SJCRH30 (cell line): ENCODE data around the gene ERI3. TPM values are rescaled to one million over a fixed set of nuclear protein-coding genes. Genes with fewer than 3 reads are reported as not detected.

Source experiments
- DNase-seq, 2 experiments: peaks; one replicate each; pipeline ENCODE4 v3.0.0-alpha.2; 2015 to 2020
- H3K27ac ChIP-seq: fragments of 250-450 bp; sonication (Bioruptor Pico); 2 replicates; pipeline ENCODE4 v1.5.1; 2020; ENCODE audit warnings: mild to moderate bottlenecking, moderate library complexity
- H3K27me3 ChIP-seq: fragments of 250-450 bp; sonication (Bioruptor Pico); 2 replicates; pipeline ENCODE4 v1.5.1; 2020; ENCODE audit warnings: mild to moderate bottlenecking, moderate library complexity
- H3K36me3 ChIP-seq: fragments of 250-450 bp; sonication (Bioruptor Pico); 2 replicates; pipeline ENCODE4 v1.5.1; 2020; ENCODE audit warnings: mild to moderate bottlenecking, moderate library complexity
- H3K4me1 ChIP-seq: fragments of 250-450 bp; sonication (Bioruptor Pico); 2 replicates; pipeline ENCODE4 v1.5.1; 2020; ENCODE audit warnings: mild to moderate bottlenecking, moderate library complexity
- H3K4me3 ChIP-seq: fragments of 250-450 bp; sonication (Bioruptor Pico); 2 replicates; pipeline ENCODE4 v1.5.1; 2020; ENCODE audit warnings: mild to moderate bottlenecking, moderate library complexity
- H3K9me3 ChIP-seq: fragments of 250-450 bp; sonication (Bioruptor Pico); replicated peaks from 2 replicates; pipeline ENCODE4 v1.5.1; 2020; ENCODE audit warnings: mild to moderate bottlenecking, moderate library complexity
- total RNA-seq: library from RNA; depleted of rRNA; stranded (reverse); fragments of >200 nt; shearing (Covaris generic); gene quantifications from 2 replicates; pipeline ENCODE4 v1.2.3, GENCODE V29; 2014; rRNA removed

The ERI3 gene, protein sequence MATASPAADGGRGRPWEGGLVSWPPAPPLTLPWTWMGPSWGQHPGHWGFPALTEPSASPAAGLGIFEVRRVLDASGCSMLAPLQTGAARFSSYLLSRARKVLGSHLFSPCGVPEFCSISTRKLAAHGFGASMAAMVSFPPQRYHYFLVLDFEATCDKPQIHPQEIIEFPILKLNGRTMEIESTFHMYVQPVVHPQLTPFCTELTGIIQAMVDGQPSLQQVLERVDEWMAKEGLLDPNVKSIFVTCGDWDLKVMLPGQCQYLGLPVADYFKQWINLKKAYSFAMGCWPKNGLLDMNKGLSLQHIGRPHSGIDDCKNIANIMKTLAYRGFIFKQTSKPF
- total RNA-seq: 64.8 TPM in 2 replicates

DNA sequence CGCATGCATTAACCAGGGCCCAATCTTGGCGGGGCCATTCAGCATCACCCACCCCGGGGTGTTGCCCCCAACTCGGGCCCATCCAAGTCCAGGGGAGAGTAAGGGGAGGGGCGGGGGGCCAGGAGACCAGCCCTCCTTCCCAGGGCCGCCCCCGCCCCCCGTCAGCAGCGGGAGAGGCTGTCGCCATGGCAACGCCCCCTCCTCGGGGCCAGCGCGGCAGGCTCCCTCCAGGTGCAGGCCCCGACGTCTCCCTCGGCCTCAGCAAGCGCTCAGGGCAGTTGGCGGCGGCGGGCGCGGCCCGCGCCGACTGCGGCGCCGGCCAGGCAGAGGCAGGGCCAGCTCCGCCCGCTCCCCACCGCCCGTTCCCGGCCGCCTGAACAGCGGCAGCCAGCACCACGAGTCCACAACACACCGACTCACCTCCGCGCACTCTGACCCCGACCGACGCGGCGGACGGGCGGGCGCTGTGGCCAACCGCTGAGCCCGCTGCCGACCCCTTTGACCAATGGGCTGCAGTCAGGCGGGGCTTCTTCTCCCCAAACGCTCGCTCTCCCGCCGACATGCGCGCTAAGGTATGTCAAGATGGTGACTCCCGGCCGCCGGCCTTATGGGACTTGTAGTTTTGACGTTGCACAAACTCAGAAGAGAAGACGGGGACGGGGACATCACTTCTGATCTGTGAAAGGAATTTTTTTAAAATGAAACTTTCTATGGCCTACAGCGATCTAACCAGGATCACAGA, at the start of gene ERI3:
Gene ERI3 (minus strand): TSS at position 418 of the 742 bp plus-strand sequence. CDS start 231 bp downstream, at position 187.
- H3K27ac ChIP-seq: peak within 1 kb of the TSS; percentile 34; the same call in 1 of the 2 replicates
- H3K4me3 ChIP-seq: peak within 1 kb of the TSS; percentile 84
- no peaks in the 10 kb centered on the region for H3K36me3 ChIP-seq
- no peaks in the 10 kb centered on the region for H3K27me3 ChIP-seq
- H3K9me3 ChIP-seq: no peaks in the 10 kb centered on the region
- no peaks in the 10 kb centered on the region for H3K4me1 ChIP-seq
- peak; percentile 98 for DNase-seq

DNA sequence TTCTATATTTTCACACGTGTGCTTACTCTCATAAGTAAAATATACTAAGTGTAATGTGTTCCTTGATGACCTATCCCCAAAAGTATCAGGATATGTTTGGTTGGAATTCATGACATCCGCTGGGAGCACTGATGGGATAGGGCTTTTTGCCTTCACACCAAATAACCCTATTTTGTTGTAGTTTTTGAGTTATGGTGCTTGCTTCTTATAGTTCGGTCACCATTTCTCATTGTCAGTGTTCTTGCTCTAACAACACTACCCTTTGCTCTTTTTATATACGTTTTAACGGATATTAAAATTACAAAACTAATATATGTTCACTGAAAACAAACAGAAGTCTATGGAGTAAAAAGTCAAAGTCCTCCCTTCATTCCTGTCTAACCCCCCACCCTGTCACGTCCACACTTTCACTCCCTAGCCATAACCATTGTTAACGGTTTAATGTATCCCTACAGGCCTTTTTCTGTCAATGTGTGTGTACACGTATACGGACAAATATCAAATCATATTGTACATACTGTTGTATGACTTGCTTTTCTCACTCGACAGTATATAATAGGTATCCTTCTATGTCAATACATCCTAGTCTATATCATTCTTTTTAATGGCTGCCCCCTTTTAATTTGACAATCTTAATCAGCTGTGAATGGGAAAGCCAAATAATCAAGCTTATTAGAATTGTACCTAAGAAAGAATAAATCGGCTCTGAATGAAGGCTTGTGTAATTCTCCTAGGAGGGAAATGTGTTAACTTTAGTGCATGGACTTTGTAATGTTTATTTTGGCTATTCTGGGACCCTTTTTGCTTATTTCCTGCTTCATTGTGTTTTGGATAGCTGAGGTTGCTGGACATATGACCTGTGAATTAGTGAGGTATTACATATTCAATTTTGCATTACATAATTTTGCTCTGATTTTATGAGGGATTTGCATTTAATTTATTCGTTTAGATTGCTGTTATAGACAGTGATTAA, 46.5 kb upstream of the ERI3 start:
- H3K36me3 ChIP-seq: no peaks in the 10 kb centered on the region
- no peak overlapping the region for H3K27ac ChIP-seq
- no peaks in the 10 kb centered on the region for H3K4me1 ChIP-seq
- peaks cover 25% of the 10 kb centered on the region for H3K27me3 ChIP-seq
- DNase-seq: no peak
- no peak overlapping the region for H3K4me3 ChIP-seq
- H3K9me3 ChIP-seq: no peaks in the 10 kb centered on the region

DNA sequence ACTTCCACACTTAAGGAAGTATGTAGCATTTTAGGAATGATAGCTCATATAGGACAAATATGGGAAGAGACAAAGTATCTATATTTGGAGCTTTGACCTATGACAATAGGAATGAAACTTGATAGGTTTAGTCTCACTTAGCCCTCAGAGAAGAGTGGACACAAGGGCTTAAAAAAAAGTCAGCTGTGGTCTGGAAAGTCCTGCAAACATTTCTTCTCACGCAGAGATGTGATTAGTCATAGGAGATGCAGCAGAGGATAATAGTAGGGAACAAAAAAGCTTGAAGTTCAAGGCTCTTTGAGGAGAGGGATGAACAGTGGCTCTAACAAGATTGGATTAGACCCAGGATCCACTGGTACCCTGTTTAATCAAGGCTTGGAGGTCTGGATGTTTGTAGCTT, 35.2 kb upstream of the ERI3 start:
- Histone ChIP-seq H3K9me3 (0 out of 2 replicates have a peak, but pooled peaks cover 5% of the 10 kb centered on the region), H3K4me1 (peaks cover 16% of the 10 kb centered on the region), H3K27ac (peak overlapping the region; percentile 76), H3K36me3 (no peaks in the 10 kb centered on the region), H3K27me3 (no peaks in the 10 kb centered on the region; the same call in 1 of the 2 replicates), H3K4me3 (no peak overlapping the region)
- peak; percentile 59 to 81 for DNase-seq

DNA sequence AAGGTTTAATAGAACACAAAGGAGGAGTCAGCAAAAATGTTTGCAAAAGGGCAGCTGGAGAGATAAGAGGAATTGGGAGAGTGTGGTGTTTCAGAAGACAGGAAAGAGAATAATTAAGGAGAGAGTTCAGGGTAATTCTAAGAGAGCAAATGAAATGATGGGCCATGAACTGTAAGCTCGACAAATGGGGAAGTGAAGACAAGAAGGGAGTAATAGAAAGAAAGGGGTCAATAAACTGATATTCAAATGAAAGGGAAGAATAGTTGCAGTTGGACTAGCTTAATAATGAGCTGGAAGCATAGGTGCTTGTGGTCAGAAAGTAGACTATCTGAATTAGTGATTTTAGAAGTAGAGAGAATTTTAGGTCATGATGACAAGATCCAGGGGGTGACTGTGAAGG, 34.4 kb upstream of the ERI3 start:
- Histone ChIP-seq H3K27ac (no peak overlapping the region), H3K4me3 (no peak overlapping the region), H3K4me1 (peaks cover 16% of the 10 kb centered on the region), H3K27me3 (no peaks in the 10 kb centered on the region), H3K36me3 (no peaks in the 10 kb centered on the region), H3K9me3 (0 out of 2 replicates have a peak, but pooled peaks cover 5% of the 10 kb centered on the region)
- no peak for DNase-seq

DNA sequence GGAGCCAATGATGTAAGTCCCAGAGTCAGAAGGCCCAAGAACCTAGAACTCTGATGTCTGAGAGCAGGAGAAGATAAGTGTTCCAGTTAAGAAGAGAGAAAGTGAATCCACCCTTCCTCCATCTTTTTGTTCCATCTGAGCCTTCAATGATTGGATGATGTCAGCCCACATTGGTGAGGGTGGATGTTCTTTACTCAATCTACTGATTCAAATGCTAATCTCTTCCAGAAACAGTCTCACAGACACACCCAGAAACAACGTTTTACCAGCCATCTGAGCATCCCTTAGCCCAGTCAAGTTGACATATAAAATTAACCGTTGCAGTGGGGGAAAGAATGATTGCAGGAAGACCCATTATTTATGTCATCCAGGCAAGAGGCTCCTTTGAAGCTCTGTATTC, 33.5 kb upstream of the ERI3 start:
- DNase-seq: no peak
- no peak overlapping the region for H3K27ac ChIP-seq
- H3K27me3 ChIP-seq: no peaks in the 10 kb centered on the region
- no peak overlapping the region for H3K4me3 ChIP-seq
- 0 out of 2 replicates have a peak, but pooled peaks cover 5% of the 10 kb centered on the region for H3K9me3 ChIP-seq
- H3K4me1 ChIP-seq: peaks cover 16% of the 10 kb centered on the region
- H3K36me3 ChIP-seq: no peaks in the 10 kb centered on the region

DNA sequence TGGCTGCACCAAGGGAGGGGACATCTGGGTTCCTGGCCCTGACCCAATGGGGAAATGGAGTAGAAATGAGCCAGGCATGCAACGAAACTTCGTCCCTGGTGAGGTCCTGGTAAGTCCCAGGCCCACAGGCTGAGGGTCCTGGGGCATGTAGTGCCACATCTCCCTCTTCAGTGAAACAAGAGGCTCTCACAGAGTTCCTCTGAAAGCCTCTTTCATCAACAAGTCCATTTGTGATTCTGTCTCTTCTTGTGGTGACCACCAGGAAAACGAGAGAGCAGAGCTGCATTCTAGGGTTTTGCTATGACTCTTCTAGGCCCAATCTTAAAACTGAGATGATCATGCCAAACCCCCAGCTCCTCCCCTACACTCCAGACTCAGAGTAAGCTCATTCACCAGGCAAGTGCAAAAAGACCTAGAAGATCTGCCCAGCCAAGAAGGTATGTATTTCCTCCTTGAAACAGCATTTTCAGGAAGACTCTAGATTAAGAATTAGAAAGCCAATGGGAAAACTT, 25.7 kb upstream of the ERI3 start:
- Histone ChIP-seq H3K36me3 (no peaks in the 10 kb centered on the region; the same call in 1 of the 2 replicates), H3K27ac (no peak overlapping the region), H3K4me3 (no peak overlapping the region)

DNA sequence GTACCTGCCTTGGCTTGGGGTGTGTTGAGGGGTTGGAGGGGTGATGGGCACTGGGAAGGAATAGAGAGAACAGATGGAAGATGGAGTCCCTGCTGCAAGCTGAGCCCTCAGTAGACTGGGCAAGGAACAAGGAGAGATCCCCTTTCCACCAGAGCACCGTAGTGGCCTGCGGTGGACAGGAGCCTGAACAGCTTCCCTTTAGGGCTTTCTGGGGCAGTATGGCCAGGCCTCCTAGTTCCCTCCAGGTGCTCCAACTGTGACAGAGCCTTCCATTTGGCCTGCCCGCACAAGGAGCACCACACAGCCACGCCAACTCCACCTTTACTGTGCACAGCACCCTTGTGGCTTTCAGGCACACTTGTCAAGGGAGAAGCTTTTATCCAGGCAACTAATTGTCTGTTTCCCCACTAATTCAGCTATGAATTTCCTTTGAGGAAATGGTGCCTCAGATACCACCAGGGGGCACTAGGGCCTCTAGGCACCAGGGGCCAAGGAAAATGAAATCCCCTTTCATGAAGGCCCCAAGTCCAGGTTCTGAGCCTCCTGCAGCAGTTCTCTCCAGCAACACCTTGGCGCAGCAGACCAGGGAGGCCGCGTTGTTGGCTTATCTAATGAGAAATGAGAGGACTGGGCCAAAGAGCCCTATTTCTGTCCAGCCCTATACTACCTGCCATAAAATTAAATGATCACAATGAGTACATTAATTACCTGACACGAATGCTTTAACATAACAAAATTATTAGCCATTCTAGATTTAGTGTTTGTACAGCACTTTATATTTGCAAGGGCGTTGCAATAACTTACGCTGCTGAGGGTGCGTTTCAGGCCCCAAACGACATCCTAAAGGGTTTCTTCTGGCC, 23.1 kb upstream of the ERI3 start:
- Histone ChIP-seq H3K27ac (no peak overlapping the region), H3K4me3 (no peak overlapping the region), H3K9me3 (no peaks in the 10 kb centered on the region), H3K36me3 (no peaks in the 10 kb centered on the region; the same call in 1 of the 2 replicates), H3K4me1 (no peaks in the 10 kb centered on the region), H3K27me3 (peaks cover 4% of the 10 kb centered on the region; the same call in 1 of the 2 replicates)
- DNase-seq: peak; percentile 64 to 79

More for the DNA sequence above, 25.7 kb upstream of the ERI3 start:
- H3K4me1 ChIP-seq: no peaks in the 10 kb centered on the region
- peaks cover 4% of the 10 kb centered on the region; the same call in 1 of the 2 replicates for H3K27me3 ChIP-seq
- no peaks in the 10 kb centered on the region for H3K9me3 ChIP-seq
- no peak for DNase-seq

DNA sequence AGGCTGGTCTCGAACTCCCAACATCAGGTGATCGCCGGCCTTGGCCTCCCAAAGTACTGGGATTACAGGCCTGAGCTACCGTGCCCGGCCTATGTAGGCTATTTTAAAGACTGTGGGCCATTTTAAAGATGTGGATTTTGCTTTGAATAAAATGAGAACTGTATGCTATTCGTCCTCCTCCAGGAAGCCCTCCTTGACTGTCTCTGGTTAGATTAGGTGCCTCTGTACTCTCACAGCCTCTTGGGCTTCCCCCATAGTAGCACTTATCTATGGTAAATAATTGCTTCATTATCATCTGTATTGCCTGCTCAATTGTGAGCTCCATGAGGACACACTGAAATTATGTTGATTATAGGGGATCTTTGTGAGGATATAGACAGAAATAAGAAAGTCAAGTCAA, 20.5 kb upstream of the ERI3 start:
- DNase-seq: no peak
- no peaks in the 10 kb centered on the region for H3K4me1 ChIP-seq

DNA sequence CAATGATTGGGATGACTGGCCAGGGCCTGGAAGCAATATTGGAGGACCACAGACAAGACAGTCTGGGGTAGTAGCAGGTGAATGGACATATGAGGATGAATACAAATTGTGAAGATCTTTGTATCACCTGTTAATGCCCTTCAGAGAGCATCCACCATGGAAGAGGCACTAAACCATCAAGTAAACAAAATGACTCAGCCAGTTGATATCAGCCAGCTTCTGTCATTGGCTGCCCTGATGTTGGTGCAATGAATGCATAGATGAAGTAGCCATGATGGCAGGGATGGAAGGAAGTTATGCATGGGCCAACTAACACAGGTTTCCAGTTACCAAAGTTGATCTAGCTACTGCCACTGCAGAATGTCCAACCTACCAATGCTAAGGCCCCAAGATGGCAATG, 16.1 kb upstream of the ERI3 start:
- Histone ChIP-seq H3K4me1 (no peaks in the 10 kb centered on the region), H3K27ac (no peak overlapping the region), H3K27me3 (peaks cover 7% of the 10 kb centered on the region; the same call in 1 of the 2 replicates), H3K9me3 (no peaks in the 10 kb centered on the region), H3K36me3 (no peaks in the 10 kb centered on the region), H3K4me3 (no peak overlapping the region)
- no peak for DNase-seq

More for the DNA sequence above, 20.5 kb upstream of the ERI3 start:
- H3K9me3 ChIP-seq: no peaks in the 10 kb centered on the region
- H3K27ac ChIP-seq: no peak overlapping the region
- no peaks in the 10 kb centered on the region for H3K36me3 ChIP-seq
- H3K4me3 ChIP-seq: no peak overlapping the region
- H3K27me3 ChIP-seq: no peaks in the 10 kb centered on the region

DNA sequence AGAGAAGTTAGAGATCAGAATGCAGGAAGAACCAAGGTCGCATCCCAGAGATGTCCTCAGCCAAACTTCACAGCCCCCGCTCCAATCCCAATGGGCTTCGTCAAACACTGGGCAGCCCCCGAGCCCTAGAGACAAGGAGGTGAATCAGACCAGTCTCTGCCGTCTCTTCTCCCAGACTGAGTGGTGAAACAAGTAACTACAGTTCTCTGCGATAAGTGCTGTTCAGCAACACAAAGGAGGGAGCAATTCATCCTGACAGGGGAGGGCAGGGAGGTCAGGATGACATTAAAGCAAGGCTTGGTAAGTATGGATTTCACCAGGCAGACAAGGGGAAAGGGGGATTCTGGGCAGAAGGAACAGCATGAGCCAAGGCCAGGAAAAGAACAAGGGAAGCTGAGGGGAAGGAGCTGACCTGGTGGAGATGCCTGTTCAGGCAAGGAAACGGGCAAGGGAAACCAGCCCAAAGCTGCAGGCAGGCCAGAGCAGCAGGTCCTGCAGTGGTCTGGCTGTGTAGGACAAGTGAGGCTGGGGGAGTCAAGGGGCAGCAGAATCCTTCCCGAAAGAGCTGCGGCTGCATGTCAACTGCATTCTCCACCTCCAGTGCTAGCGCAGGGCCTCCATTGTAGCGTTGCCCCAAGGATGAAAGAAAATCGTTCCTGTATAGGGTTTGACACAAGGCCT, 13.6 kb upstream of the ERI3 start:
- Histone ChIP-seq H3K27ac (no peak overlapping the region), H3K27me3 (peaks cover 20% of the 10 kb centered on the region), H3K36me3 (no peaks in the 10 kb centered on the region), H3K4me1 (no peaks in the 10 kb centered on the region), H3K9me3 (peaks cover 1% of the 10 kb centered on the region; the same call in 1 of the 2 replicates), H3K4me3 (no peak overlapping the region)
- DNase-seq: no peak

DNA sequence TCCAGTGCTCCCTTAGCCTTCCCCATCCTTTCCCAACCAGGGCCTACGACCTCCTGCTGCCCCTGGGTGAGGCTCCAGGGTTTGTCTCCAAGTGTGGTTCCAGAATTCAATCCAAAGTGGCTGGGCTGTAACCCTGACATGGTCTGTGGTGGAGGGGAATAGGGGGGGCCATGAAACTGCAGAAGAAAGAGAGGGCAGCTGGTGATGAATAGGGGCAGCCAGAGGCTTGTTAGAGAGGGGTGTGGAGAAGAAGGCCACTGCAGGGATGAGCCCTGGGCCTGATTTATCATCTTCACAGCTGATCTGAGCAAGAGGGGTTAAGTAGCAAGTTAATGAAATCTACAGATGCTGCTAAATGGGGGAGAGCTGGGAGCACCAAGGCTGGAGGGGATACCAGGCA, 12.9 kb upstream of the ERI3 start:
- Histone ChIP-seq H3K4me1 (no peaks in the 10 kb centered on the region), H3K27me3 (peaks cover 20% of the 10 kb centered on the region)
- no peak for DNase-seq

DNA sequence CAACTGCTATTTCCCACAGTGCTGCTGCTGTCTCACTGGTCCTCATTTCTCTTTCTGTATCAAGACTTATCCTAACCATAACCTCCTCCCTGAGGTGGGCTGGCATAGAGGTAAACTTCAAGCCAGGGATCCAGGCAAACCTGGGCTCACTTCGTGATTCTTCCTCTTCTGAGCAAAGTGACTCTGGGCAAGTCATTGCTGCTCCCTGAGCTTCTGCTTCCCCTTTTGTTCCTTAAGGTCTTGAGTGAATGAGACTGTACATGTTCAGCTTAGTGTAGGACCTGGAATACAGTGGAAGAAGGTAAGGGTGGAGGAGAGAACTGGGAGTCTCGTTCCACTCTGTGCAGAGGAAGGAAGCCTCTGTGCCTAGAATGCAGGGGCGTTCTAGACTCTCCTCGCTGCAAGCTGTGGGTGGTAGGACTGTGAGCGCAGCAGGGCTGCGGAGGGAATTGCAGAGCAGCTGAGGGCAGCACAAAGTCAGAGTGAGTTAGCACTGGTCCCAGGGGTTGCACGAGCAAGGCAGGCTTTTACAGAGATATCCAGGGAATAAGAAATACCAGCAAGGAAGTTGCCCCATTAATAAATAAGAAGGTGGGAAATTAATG, 11.4 kb upstream of the ERI3 start:
- H3K36me3 ChIP-seq: no peaks in the 10 kb centered on the region
- peaks cover 4% of the 10 kb centered on the region; the same call in 1 of the 2 replicates for H3K9me3 ChIP-seq
- no peak overlapping the region for H3K4me3 ChIP-seq
- no peak overlapping the region for H3K27ac ChIP-seq
- peaks cover 20% of the 10 kb centered on the region for H3K27me3 ChIP-seq
- H3K4me1 ChIP-seq: no peaks in the 10 kb centered on the region
- DNase-seq: no peak

More for the DNA sequence above, 12.9 kb upstream of the ERI3 start:
- Histone ChIP-seq H3K9me3 (peaks cover 4% of the 10 kb centered on the region; the same call in 1 of the 2 replicates), H3K27ac (no peak overlapping the region), H3K4me3 (no peak overlapping the region), H3K36me3 (no peaks in the 10 kb centered on the region)
